SU-DHL-6 (cell line): ENCODE results near the gene STK35.

Experiments used
- CTCF ChIP-seq: fragments of 200-600 bp; sonication (generic); IDR thresholded peaks from one replicate; pipeline ENCODE4 v1.5.1; 2017; ENCODE audit warnings: antibody characterized with exemption, mild to moderate bottlenecking, low read length, moderate library complexity; ENCODE audit not compliant: insufficient read depth, poor library complexity, severe bottlenecking
- EZH2phosphoT487 ChIP-seq: fragments of 200-600 bp; sonication (generic), shearing (Covaris generic); conservative IDR thresholded peaks from 2 replicates; pipeline ENCODE4 v1.6.1; 2018; ENCODE audit warnings: mild to moderate bottlenecking, antibody characterized with exemption, low read length, moderate library complexity, mixed read lengths

- TF ChIP-seq CTCF (no peak), EZH2phosphoT487 (no peak)
These were observed 15.2 kb upstream of the STK35 start for GRCh38 chr20:2086177-2086979.
